A172 (cell line): ENCODE results near the gene ACIN1. TPM values are rescaled to one million over a fixed set of nuclear protein-coding genes. Genes with fewer than 3 reads are reported as not detected.
A peak's percentile ranks its signal among the peaks of the same experiment; 100 is the strongest.
"Not testable (repeated sequence)": the region's sequence is repeated elsewhere in the genome, so short reads cannot be mapped to it uniquely, and the experiment has no call there.

ENCODE experiments used
- DNase-seq: peaks from one replicate; pipeline ENCODE4 v3.0.0-alpha.2; 2015; ENCODE audit warnings: low spot score
- total RNA-seq: library from RNA; depleted of rRNA; stranded (reverse); fragments of >200 nt; shearing (Covaris generic); gene quantifications from 2 replicates; pipeline ENCODE4 v1.2.3, GENCODE V29; 2014

Gene ACIN1
- total RNA-seq, 1 experiment from 2014 or later, result 58.8 TPM

DNA sequence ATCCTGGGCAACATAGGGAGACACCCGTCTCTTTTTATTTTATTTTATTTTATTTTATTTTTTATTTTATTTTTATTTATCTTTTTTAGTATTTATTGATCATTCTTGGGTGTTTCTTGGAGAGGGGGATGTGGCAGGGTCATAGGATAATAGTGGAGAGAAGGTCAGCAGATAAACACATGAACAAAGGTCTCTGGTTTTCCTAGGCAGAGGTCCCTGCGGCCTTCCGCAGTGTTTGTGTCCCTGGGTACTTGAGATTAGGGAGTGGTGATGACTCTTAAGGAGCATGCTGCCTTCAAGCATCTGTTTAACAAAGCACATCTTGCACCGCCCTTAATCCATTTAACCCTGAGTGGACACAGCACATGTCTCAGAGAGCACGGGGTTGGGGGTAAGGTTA is 12.7 kb upstream of the ACIN1 start:
- DNase-seq, result not testable (repeated sequence)

DNA sequence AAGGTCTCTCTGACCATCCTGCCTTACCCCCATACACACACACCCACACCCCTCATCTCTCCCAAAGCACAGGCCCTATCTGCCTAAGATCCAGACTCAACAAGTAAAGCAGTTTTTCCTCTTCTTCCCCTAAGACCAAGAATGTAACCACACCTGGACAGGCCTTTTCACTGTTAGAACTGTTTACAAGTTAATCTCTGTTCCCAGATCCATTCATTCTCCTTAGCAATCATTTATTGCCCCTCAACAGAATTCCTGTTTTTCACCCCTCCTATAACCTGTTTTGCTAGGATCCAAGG is 11.8 kb upstream of the ACIN1 start:
- DNase-seq, result no peak

DNA sequence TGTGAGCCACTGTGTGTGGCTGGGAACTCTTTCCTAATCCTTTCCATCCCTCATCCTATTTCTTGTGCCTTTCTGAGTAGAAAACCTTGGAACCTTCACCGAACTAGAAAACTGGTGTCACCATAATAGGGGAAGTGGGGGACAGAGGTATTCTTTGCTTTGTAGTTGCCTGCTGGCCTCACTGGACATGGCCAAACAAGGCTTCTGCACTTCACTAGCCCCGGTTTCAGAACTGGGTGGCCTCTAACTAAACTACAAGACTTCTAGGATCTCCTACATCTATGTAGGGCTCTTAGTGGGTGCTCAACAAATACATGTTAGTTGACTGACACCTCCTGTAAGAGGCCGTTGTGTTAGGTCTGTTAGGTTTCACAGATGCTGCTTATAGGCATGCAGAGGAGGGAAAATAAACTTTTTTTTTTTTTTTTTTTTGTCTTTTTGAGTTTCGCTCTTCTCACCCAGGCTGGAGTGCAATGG is 10.4 kb upstream of the ACIN1 start:
- DNase-seq, result no peak

DNA sequence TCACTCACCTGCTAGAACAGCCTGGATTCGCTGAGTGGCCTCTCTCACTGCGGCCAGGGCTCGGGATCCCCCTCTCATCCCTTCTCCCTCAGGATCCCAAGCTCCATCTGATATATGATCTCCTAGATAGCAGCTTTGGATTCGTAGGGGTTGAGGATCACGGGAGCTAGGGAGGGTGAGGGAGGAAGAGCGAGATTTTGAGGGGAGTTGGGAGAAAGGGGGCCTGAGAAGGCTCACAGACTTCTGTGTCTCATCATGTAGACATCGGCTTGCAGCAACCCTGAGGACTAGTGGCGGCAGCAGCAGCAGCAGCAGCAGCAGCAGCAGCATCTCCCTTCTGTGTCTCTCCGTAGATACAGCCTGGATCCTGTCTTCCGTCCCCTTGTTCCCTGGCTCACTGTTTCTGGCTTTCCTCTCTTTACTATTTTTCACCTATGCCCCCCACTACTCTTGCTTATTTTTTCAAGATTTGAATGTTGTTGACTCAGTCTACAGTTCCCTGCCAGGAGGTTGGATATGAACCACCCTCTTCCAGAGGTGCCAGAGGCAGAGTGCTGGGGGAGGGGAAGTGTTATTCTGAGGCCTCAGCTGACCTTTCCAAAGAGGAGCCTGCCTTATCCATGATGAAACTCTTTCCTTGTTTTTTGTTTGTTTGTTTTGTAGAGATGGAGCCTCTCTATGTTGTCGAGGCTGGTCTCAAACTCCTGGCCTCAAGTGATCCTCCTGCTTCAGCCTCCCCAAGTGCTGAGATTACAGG is 9.8 kb upstream of the ACIN1 start, which contains the start of gene CIROP:
CIROP (minus strand) TSS at position 399 of the 757 bp plus-strand sequence; CDS start at position 330, 69 bp downstream.
- no peak for DNase-seq

DNA sequence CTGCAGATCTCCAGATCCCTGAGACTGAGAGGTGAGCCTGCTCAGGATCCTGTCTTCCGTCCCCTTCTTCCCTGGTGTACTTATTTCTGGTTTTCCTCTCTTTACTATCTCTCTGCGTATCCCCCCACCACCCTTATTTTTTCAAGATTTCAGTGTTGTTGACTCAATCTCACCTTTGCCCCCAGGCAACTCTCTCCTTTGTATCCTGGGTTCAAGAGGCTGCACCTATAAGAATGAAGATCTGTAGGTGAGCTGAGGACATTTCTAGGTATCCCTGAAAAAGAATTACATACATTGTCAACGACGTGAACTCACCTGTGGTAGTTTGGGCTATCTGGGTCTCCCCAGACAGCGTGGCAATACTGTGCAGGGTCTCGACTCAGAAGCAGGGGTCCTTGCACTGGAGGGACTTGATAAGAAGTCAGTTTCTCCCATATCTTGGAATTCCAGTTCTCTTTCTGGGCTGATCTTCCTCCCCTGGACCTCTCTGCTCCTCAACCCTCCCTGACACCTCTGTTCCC is 9.2 kb upstream of the ACIN1 start:
- DNase-seq, result no peak

DNA sequence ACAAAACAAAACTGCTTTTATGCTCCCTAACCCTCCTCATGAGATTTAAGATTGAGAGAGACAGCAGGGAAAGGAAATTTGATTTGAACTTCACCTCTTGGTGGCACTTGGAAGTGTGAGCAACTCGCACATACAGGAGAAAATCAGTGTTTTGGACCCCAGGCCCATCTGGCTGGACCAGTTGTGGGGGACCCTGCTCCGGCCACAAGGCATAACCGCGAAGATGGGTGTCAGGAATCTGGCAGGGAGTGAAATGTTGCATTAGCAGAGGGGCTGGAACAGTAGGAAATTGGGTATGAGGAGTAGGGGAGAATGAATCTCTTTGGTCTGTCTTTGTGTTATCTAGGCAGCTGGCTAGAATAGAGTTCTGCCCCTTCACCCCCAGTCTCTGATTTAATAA is 8.6 kb upstream of the ACIN1 start:
- DNase-seq, result no peak

DNA sequence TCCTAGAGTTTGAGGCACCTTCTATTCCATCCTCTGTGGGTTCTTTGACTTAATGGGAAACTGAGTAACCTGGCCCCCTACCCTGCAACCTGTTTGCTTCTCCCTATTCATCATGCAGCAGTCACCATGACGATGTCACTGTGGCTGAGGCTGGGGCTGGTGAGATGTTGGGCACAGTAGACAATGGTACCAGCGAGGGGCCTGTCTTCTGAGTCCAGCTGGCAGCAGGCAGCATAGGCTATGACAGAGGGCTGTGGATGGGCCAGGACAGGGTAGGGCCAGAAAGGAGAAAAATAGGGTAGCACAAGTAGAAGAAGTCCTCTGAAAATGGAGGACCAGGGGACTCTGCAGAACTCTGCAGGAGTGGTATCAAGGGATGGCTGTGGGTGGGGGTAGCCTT is 7.9 kb upstream of the ACIN1 start:
- no peak for DNase-seq

DNA sequence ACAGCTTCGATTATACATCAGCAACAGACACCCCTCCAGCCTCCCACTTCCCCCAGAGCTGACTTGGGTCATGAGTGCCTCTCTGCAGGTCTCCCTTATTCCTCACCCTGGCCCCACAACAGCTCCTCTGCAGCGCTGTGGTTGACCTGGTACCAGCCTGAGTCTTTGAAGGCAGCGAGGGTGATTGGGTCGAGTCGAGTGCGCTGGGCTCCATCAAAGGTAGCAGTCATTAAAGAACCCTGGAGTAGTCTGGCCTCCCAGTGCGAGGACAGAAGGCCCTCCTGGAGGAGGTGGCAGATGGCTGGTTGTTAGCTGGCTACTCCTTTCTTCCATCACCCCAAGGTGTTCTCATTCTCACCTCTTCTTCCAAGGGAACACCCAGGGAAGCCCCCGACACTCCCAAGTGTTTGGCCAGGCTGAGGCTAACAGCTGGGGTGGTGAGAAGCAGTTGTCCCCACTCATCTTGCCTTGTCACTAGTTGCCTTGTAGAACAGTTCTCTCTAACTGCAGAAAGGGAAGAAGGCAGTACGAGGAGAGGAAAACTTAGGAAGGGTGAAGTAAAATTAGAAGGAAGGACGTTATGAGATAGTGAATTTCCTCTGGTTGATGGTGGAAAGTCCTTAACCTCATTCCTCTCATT is 7.2 kb upstream of the ACIN1 start:
- DNase-seq, result no peak

DNA sequence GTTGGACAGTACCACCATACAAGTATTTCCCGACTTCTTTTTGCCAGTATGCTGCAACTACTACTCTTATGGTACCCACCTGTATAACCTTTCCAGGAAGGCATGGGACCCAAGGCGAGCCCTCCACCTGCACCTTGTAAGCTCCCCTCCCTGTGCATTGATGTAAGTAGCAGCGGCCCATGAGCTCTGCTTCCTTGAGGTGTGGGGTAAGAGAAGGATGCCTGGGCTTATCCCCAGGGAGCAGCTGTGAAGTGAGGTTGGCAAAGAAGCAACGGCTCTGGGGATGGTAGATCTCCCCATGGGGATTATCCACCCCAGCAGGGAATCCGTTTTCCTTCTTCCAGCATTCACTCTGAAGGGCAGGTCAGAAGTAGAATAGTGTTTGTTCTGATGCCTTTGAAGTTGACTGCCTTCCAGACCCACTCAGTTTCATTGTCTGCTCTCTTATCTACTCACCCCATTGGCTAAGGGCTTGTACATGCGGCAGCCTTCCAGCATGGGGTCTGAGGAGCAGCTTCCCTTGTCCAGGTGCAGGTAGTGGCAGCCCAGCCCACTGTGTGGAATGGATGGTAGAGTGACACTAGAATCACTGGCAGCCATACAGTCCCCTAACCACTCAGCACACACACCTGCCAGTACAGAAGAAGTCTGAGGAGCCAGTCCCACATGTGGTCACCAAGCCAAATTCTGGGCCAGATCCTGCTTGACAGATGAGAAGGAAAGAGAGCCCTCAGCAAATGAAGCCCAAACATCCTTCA is 6.5 kb upstream of the ACIN1 start:
- DNase-seq, result no peak

DNA sequence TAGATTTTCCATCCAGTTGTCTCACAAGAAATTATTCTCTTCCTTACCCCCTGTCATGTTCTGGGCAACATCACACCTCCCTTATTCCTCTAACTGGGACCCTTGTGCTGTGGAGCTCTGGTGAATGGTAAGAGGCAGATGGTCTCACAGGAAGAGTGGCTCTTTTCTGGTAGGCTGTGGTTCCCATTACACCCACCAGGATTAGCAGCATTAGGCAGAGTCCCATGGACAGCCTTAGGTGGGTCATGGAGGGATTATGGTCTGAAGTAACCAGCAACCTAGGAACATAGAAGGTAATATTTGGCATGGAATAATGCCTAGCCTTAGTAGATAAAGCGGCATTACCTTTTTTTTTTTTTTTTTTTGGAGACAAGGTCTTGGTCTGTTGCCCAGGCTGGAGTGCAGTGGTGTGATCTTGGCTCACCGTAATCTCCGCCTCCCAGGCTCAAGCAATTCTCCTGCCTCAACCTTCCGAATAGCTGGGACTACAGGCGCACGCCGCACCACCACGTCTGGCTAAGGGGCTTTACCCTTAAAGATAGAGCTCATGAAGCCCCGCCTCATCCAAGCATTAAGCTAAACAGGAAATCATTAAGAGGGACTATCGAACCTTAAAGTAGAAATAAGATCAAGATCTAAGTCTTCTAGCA is 4.4 kb upstream of the ACIN1 start:
- DNase-seq, result no peak

DNA sequence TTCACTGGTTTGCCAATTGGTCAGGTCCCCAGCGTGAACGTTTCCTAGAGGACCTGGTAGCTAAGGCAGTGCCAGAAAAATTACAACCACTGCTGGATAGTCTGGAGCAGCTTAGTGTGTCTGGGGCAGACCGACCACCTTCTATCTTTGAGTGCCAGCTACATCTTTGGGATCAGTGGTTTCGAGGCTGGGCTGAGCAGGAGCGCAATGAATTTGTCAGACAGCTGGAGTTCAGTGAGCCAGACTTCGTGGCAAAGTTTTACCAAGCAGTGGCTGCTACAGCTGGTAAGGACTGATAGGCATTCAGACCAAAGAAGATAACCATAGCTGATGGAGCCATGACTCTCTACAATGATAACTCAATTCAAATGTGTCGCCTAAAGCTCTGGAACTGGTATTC is 2.9 kb upstream of the ACIN1 start:
- no peak for DNase-seq

DNA sequence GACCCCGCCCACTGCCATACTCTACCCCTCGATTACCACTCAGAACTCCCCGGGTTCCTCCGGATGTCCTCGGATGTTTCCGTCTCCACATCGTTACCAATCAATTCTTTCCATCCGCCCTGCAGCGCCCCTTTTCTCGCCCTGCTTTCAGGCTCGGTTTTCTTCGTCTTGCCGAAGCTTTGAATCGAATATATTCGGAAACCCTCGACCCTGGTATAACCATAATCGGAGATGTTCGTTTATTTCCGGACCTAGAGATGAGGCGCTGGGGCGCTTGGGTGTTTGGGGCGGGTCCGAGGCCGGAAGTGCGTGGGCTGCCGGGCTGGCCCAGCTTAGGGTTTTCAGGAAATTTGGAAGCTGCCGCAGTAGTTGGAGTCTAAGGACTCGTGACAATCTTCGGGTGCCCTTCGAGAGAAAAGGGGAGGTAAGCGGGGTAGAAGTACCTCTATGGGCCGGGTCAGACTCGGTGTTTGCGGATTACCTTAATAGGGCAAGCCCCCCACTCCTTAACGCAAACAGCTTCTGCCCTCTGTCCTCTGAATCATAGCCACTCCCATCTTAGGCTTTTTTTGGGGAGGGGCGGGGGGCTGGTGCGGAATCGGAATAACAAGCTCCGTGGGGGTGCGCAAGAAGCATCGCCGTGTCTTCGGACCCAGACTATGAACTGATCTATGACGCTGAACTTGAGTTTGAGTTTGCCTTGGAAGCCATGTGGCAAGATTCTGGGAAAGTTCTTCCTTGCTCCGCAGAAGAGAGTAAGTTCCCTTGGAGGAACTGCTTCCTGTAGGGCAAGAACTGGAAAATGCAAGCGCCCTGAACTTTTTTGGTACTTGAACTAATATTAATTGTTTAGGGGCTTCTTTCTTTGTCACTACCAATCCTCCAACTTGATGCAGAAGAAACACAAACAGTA is 516 bp upstream of the ACIN1 start, which contains the start of gene C14orf119:
C14orf119 (plus strand) TSS at position 310 of the 913 bp plus-strand sequence. CDS start 2,154 bp downstream, outside the sequence.
- peak; percentile 96 for DNase-seq

DNA sequence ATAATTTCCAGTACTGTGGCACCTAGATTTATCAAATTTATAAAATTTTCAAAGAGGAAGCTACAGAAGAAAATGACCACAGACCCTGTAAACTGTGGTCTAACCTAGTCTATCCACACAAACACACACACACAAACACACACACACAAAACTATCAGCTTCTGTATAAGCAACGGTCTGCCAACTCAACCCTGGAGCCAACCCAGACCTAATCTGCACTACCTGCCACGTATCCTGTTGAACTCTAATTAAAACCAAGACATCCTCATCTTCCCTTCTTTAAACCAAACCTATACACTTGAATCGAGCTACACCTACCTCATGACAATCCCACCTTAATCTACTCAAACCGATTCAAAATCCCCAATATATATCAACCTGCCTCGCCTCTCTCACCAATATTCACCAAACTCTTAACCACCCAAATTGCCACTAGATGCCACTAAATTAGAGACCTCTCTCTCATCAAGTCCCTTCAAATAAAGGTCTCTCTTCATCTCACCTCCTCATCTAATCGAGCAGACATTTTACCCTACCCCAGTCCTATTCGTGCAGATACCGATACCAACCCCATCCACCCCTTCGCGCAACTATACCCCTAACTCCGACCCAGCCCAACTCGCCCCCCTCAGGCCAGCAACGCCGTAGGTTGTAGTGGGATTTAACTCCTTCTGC is 808 bp downstream of the ACIN1 start:
- no peak for DNase-seq

DNA sequence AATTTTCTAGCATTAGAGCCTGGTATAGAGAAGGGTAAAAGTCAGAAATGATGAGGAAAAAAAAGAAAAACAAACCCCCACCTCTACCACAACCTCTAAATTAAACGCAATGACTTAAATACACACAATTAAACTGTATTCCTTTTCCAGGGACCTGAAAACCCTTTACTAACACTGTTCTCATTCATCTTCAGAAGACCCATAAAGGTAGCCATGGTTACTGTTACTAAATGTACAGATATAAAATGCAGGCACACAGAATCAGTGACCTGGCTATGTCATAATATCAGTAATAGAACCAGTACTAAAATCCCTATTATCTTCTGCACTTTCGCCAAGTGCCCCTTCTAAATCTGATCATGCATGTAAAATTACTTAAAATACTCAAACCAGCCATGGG is 1.4 kb downstream of the ACIN1 start:
- no peak for DNase-seq

DNA sequence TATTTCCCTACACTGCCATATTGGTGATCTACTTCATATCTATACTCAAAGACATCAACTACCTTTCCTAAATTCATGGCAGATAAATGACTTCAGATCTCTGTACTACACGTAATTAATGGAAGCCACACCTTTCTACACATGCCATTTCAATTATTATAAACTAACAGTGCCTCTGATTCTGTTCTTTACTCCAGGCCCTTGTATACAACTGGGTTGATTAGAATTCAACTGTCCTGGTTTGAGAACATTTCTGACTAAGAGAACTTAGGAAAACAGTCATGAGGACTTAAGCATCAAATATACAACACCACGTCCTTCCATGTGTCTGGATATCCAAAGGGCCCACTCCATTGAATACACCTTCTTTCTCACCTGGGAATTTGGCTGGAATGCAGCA is 1.8 kb downstream of the ACIN1 start:
- no peak for DNase-seq

DNA sequence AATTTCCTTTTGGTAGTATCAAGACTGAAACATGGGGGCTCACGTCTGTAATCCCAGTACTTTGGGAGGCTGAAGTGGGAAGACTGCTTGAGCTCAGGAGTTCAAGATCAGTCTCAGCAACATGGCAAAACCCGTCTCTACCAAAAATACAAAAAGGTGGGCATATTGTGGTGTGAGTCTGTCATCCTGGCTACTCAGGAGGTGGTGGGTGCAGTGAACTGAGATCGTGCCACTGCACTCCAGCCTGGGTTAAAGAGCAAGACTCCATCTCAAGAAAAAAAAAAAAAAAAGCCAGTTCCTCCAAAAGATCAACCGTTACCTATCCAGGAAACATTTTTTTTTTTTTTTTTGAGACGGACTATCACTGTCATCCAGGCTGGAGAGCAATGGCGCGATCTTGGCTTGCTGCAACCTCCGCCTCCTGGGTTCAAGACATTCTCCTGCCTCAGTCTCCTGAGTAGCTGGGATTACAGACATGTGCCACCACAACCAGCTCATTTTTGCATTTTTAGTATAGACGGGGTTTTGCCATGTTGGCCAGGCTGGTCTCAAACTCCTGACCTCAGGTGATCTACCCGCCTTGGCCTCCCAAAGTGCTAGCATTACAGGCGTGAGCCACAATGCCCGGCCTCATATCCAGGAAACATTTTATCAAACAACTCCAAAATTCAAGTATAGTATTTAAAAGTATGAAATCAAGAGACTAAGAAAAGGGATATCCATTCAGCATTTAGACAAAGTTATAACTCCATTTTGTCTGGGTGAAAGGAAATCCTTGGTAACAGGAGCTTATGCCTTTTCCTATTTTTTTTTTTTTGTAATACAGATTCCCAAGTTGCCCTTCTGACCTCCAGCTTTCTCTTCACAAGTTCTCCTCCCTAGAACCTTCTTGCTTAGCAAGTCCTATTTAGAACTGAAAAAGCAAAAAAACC is 3.4 kb downstream of the ACIN1 start:
- DNase-seq, result no peak

DNA sequence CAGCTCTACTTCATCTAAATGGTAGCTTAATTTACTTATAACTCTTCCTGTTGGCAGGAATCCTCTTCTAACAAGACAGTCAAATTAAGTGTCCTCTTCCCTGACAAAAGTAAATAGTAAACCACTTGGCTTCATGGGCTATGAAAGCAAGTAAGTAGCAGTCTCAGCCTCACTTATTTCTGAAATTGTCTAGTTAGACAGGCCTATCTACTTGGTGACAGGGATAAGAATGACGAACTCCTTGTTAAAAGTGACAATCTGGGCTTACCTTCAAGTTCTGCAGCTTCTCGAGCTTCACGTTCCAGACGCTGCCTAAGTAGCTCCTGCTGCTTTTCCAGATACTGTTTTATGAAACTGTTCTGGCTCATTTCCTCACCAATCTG is 4.7 kb downstream of the ACIN1 start:
- DNase-seq, result no peak

DNA sequence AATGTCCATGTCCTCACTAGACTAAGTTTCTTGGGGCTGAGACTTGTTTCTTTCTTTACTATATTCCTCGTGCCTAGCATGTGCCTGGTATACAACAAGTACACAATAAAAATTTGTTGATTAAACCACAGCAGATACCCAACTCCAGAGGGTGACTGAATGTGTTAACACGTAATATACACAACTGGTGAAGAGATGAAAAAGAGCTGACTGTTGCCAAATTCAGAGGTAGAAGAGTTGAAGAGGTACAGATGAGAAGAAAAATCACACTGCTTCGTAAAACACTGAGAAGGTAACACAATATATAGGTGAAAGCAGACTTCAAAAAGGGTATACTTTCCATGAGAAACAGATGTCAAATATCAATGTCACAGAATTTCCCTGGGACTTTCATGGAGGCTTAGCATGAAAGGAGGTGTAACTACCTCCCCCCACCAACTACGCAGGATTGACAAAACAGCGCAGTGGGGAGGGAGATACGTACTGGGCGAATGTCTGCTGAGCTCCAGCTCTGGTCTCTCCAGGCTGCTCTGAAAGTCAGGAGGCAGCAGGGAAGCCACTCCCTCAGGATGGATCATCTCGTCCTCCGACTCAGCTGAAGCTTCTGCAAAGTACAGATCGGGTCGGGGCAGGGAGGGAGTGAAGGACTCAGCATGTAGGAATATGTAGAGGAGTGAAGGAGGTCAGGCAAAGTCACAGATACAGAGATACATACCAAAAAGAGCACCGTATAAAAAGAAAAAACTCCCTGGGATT is 5.3 kb downstream of the ACIN1 start:
- DNase-seq, result no peak
